Dermis blood vessel endothelial cell (primary cell): ENCODE data around the gene GNB1. TPM values are rescaled to one million over a fixed set of nuclear protein-coding genes. Genes with fewer than 3 reads are reported as not detected.
A peak's percentile ranks its signal among the peaks of the same experiment; 100 is the strongest.
"Not testable (repeated sequence)": the region's sequence is repeated elsewhere in the genome, so short reads cannot be mapped to it uniquely, and the experiment has no call there.

Experiments used
- DNase-seq: peaks from one replicate; pipeline ENCODE4 v3.0.0; 2010
- total RNA-seq: library from RNA; depleted of rRNA; stranded (reverse); fragments of >200 nt; gene quantifications from 2 replicates; pipeline ENCODE4 v1.2.3, GENCODE V29; 2014

GNB1 gene
- total RNA-seq, 1 donor from 2014 or later, result 87.8 TPM

DNA sequence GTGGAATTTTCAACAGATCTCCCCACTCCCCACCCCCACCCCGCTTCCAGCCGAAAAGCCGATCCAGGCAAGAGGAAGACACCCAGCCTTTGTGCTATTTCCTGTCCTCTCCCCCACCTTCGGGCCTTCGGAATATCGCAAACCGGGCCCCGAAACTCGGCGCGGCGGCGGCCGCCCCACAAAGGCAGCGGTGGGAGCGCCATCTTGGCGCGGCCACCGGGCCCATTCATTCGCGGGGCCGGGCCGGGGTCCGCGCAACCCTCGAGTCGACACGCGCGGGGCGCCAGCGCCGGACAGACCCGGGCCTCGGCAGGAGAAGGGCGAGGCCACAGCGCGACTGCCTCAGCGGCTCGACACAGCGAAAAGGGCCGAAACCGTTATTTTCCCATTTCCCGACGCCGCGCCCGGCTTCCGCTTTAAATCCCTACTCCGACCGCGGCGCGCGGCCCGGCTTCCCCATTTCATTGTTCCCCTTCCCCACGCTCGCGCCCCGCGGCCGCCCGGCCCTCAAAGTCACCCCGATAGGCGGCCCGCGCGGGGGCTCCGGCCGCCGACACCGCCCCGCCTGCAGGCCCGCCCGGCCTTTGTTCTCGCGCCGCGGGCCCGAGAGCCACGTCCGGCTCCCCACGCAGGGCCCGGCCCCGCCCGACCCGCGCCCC lies 911 bp downstream of the GNB1 start:
- peak; percentile 59 for DNase-seq

- no peak for DNase-seq
These were observed 1.7 kb downstream of the GNB1 start for GRCh38 chr1:1889090-1889750.

- not testable (repeated sequence) for DNase-seq
These were observed 7.0 kb downstream of the GNB1 start for GRCh38 chr1:1883890-1884289.

GRCh38 chr1:1883092-1883873 lies 7.6 kb downstream of the GNB1 start:
- no peak for DNase-seq

- no peak for DNase-seq
These were observed 9.2 kb downstream of the GNB1 start for GRCh38 chr1:1881727-1882126.

DNA sequence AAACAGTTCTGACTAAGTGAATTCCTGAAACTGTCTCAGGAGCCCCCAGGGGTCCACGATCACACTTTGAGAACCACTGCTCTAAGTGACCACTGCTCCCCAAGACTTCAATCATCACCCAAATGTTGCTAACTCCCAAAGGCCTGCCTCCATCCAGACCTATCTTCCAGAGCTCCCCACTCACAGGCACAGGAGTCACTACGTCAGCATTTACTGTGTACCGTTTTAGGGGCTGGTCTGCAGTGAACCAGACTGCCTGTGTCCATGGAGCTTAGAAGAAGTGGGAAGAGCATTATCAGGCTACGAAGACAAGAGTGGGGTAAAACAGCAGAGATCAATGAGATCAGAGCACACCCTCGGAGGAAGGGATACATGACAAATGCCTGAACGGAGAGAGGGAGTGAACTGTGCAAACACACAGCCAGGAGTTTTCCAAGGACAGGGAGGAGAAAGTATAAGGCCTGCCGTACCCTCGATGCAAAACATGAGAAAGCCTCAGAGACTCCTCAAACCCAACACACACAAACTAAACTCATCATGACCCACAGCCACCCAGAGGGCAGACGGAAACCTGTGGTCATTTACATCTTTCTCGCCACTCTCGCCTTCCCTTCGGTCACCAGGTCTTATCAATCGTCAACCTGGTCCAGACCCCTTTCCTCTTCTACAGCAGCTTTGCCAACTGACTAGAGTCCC lies 10.1 kb downstream of the GNB1 start:
- DNase-seq, result no peak

- DNase-seq, result no peak
These were observed 10.9 kb downstream of the GNB1 start for GRCh38 chr1:1879942-1880341.

- DNase-seq, result no peak
These were observed 12.9 kb downstream of the GNB1 start for GRCh38 chr1:1877865-1878436.

DNA sequence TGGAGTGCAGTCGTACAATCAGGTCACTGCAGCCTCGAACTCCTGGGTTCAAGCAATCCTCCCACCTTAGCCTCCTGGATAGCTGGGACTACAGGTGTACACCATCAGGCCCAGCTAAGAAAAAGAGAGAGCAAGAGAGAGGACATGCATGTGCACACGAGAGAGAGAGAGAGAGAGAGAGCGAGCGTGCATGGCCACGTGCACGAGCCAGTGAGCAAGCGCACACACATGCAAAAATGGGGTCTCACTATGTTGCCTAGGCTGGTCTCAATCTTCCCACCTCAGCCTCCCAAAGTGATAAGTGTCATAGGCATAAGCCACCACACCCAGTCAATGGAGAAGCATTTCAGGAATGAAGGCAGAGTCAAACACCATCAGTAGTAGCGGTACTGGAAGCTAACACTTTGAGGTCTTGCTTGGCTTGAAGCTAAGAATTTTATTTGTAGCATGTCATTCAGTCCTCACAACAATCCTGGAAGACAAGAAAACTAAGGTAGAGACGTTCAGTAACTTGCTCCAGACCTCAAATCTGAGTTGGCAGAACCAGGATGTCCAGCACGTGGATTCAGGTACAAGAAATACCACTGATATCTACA lies 14.5 kb downstream of the GNB1 start:
- DNase-seq, result no peak

DNA sequence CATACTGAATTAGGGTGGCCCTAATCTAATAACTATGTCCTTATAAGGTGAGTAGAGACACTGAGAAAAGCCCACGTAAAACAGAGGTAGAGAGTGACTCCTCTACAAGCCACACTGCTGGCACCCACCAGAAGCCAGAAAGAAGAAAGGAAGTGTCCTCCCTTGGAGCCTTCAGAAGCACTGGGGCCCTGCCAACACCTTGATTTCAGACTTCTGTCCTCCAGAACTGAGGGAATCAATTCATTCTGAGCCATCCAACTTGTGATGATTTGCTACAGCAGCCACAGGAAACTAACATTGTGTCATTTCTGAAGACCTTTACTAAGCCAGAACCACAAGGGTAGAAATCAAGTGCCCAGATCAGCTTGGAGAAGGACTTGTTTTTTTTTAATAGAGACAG lies 15.0 kb downstream of the GNB1 start:
- no peak for DNase-seq

DNA sequence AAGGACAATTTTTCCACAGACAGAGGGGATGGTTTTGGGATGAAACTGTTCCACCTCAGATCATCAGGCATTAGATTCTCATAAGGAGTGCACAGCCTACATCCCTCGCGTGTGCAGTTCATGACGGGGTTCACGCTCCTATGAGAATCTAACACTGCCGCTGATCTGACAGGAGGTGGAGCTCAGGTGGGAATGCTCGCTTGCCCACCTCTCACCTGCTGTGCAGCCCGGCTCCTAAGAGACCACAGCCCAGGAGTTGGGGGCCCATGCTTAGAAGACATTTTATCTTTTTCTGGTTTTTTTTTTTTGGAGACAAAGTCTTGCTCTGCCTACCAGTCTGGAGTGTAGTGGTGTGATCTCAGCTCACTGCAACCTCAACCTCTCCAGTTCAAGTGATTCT lies 16.0 kb downstream of the GNB1 start:
- no peak for DNase-seq

DNA sequence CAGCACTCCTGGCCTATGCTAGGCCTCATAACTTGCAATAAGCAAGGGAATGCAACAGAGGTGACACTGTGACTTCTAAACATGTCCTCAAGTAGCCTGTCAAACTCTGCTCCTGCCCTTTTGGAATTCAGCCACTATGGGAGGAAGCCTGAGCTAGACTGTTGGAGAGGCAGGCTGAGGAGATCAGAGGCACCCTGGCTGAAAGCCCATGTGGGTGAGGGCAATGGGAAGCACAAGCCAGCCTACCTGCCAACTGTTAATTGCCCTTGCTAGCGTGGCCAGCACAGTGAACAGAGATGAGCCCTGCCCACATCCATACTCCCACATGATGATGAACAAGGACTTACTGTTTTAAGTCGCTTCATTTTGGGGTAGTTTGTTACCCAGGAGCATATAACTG lies 17.7 kb downstream of the GNB1 start:
- no peak for DNase-seq

GRCh38 chr1:1872329-1872994 lies 18.4 kb downstream of the GNB1 start:
- DNase-seq, result no peak

GRCh38 chr1:1869469-1869868 lies 21.4 kb downstream of the GNB1 start:
- no peak for DNase-seq

DNA sequence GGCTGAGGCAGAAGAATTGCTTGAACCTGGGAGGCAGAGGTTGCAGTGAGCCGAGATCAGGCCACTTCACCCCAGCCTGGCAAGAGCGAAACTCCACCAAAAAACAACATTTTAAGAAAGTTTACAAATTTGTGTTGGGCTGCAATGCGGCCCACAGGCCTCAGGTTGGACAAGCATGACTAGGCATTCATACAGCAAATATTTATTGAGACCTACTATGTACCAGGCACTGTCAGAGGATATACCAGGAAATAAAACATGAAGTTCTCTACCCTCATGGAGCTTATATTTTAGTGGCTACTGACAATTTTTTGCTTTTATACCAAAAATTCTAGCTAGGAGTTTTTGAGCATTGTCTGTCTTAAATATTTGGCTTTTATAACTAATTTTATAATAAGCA lies 23.7 kb downstream of the GNB1 start:
- DNase-seq, result no peak

- no peak for DNase-seq
These were observed 27.9 kb downstream of the GNB1 start for GRCh38 chr1:1862905-1863547.

DNA sequence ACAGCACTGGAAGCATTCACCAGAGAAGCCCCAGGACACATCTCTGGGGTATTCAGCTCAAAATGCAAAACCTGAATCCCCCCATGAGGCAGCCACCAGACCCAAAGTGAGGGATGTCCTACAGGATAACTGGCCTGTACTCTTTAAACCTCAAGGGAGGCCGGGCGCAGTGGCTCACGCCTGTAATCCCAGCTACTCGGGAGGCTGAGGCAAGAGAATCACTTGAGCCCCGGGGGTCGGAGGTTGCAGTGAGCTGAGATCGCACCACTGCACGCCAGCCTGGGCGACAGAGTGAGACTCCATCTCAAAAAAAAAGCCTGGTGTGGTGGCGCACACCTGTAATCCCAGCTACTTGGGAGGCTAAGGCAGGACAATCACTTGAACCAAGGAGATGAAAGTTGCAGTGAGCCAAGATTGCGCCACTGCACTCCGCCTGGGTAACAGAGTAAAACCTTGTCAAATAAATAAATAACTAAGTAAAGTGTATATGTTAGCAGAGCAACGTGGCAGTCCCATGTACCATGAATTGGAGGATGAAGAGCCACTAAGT lies 29.1 kb downstream of the GNB1 start:
- DNase-seq, result not testable (repeated sequence)

GRCh38 chr1:1861339-1861730 lies 29.6 kb downstream of the GNB1 start:
- DNase-seq, result no peak

GRCh38 chr1:1859970-1860697 lies 30.8 kb downstream of the GNB1 start:
- DNase-seq, result not testable (repeated sequence)

DNA sequence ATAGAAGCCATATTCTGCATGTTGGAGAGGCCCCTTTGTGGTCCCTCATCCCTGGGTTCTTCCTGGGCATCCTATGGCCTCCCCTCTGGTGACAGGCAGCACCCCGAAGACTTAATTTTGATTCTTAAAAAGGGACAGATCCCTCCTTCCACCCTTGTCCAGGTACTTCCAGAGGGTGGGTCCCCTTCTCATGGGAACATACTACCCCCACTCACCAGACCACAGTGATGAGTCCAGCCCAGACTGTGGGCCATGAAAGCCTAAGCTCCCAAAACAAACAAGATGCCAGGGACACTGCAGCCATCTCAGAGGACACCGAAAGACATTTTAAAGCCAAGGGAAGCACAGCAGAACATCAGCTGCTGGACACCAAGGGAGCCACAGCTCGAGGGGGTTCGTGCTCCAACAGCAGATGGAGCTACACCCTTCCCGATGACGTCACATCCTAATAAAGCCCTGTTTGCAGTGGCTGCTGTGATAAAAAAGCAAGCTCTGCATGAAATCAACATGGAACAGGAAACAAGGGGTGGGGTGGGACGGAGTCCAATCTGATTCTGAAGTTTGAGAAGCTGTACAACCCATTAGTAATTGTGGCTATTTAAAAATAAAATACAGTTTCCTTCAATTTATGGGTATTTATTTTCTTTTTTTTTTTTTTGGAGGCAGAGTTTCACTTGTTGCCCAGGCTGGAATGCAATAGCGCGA lies 32.4 kb downstream of the GNB1 start:
- peak; percentile 97 for DNase-seq
